HepG2 (cell line): ENCODE data around the gene FRK. TPM values are rescaled to one million over a fixed set of nuclear protein-coding genes. Genes with fewer than 3 reads are reported as not detected.

ENCODE experiments used
- ARHGAP35 ChIP-seq: sonication (generic); formaldehyde crosslinking; IDR thresholded peaks from 2 replicates; pipeline ENCODE4 v1.9.0; 2022; ENCODE audit warnings: mild to moderate bottlenecking, inconsistent platforms, moderate library complexity, missing genetic modification reagents, borderline replicate concordance
- ASH2L ChIP-seq: fragments of 300-600, 200-600 bp; sonication (generic); IDR thresholded peaks from 2 replicates; pipeline ENCODE4 v1.7.0; 2017; ENCODE audit warnings: low read depth, mild to moderate bottlenecking, moderate library complexity, mixed read lengths, low read length; ENCODE audit not compliant: insufficient read length
- CC2D1A ChIP-seq: sonication (generic); formaldehyde crosslinking; IDR thresholded peaks from 2 replicates; pipeline ENCODE4 v1.8.1; 2023; ENCODE audit warnings: mild to moderate bottlenecking, missing genetic modification reagents
- CENPX ChIP-seq: sonication (generic); formaldehyde crosslinking; IDR thresholded peaks from 2 replicates; pipeline ENCODE4 v1.9.0; 2021; ENCODE audit warnings: mild to moderate bottlenecking, missing genetic modification reagents, moderate library complexity
- CHD4 ChIP-seq: fragments of 200-600 bp; sonication (generic); IDR thresholded peaks from 2 replicates; pipeline ENCODE4 v1.7.0; 2017; ENCODE audit warnings: mild to moderate bottlenecking, low read length, borderline replicate concordance
- DPF2 ChIP-seq: sonication (generic); formaldehyde crosslinking; IDR thresholded peaks from 2 replicates; pipeline ENCODE4 v1.4.0; 2020; ENCODE audit warnings: mild to moderate bottlenecking, low read depth, missing genetic modification reagents, borderline replicate concordance
- HNRNPL ChIP-seq: fragments of 200-400 bp; formaldehyde crosslinking; IDR thresholded peaks from 2 replicates; pipeline ENCODE4 v1.6.1; 2017; ENCODE audit warnings: mild to moderate bottlenecking, low read depth, low read length
- JARID2 ChIP-seq: sonication (generic); formaldehyde crosslinking; IDR thresholded peaks from 2 replicates; pipeline ENCODE4 v1.8.1; 2023; ENCODE audit warnings: missing genetic modification reagents, inconsistent platforms; ENCODE audit not compliant: insufficient replicate concordance
- KDM5B ChIP-seq: sonication (generic); formaldehyde crosslinking; IDR thresholded peaks from 2 replicates; pipeline ENCODE4 v1.4.0; 2020; ENCODE audit warnings: missing genetic modification reagents, mild to moderate bottlenecking, borderline replicate concordance
- KMT2B ChIP-seq: IDR thresholded peaks from 2 replicates; pipeline ENCODE4 v1.6.1; 2016; ENCODE audit warnings: missing genetic modification reagents, missing compliant biosample characterization
- NCOR1 ChIP-seq: fragments of 200-600 bp; sonication (generic); IDR thresholded peaks from 2 replicates; pipeline ENCODE4 v1.7.0; 2017; ENCODE audit warnings: antibody characterized with exemption, low read length, borderline replicate concordance
- NFE2L1 ChIP-seq: sonication (generic); formaldehyde crosslinking; IDR thresholded peaks from 2 replicates; pipeline ENCODE4 v1.4.0; 2020; ENCODE audit warnings: missing genetic modification reagents, mild to moderate bottlenecking, borderline replicate concordance
- NPAS2 ChIP-seq: sonication (generic); formaldehyde crosslinking; IDR thresholded peaks from 2 replicates; pipeline ENCODE4 v1.8.0; 2022; ENCODE audit warnings: mild to moderate bottlenecking, missing genetic modification reagents, borderline replicate concordance
- PHB2 ChIP-seq: fragments of 450-650 bp; IDR thresholded peaks from 2 replicates; pipeline ENCODE4 v1.6.1; 2018; ENCODE audit not compliant: partially characterized antibody
- SOX6 ChIP-seq, 2 experiments: fragments of 450-650 bp in 1 of 2; sonication (generic) in 1 of 2; formaldehyde crosslinking in 1 of 2; IDR thresholded peaks; 2 replicates each; pipeline versions ENCODE4 v1.4.0 to v1.6.1; 2017 to 2020; ENCODE audit warnings: antibody characterized with exemption in 1 of 2, mild to moderate bottlenecking in 1 of 2, missing genetic modification reagents in 1 of 2
- ZNF224 ChIP-seq: sonication (generic); formaldehyde crosslinking; IDR thresholded peaks from 2 replicates; pipeline ENCODE4 v1.5.0; 2020; ENCODE audit warnings: mild to moderate bottlenecking, missing genetic modification reagents
- ZNF24 ChIP-seq: fragments of 450-650 bp; IDR thresholded peaks from 2 replicates; pipeline ENCODE4 v1.6.1; 2017; ENCODE audit warnings: antibody characterized with exemption, mild to moderate bottlenecking
- ZNF329 ChIP-seq: sonication (generic); formaldehyde crosslinking; IDR thresholded peaks from 2 replicates; pipeline ENCODE4 v1.9.0; 2021; ENCODE audit warnings: low read depth, mild to moderate bottlenecking, missing genetic modification reagents
- ZNF333 ChIP-seq: sonication (generic); formaldehyde crosslinking; IDR thresholded peaks from 2 replicates; pipeline ENCODE4 v1.4.0; 2020; ENCODE audit warnings: mild to moderate bottlenecking, missing genetic modification reagents, borderline replicate concordance
- ZNF337 ChIP-seq: sonication (generic); formaldehyde crosslinking; IDR thresholded peaks from 2 replicates; pipeline ENCODE4 v1.5.1; 2020; ENCODE audit warnings: missing genetic modification reagents, low read depth, mild to moderate bottlenecking, borderline replicate concordance
- ZNF713 ChIP-seq: sonication (generic); formaldehyde crosslinking; IDR thresholded peaks from 2 replicates; pipeline ENCODE4 v1.4.0; 2020; ENCODE audit warnings: mild to moderate bottlenecking, missing genetic modification reagents
- ZNF75D ChIP-seq: sonication (generic); formaldehyde crosslinking; IDR thresholded peaks from 2 replicates; pipeline ENCODE4 v1.8.1; 2023; ENCODE audit warnings: missing genetic modification reagents, mild to moderate bottlenecking, borderline replicate concordance
- ZSCAN30 ChIP-seq: sonication (generic); formaldehyde crosslinking; IDR thresholded peaks from 2 replicates; pipeline ENCODE4 v1.5.0; 2020; ENCODE audit warnings: mild to moderate bottlenecking, missing genetic modification reagents
- polyA plus RNA-seq, 8 experiments: library from polyadenylated mRNA; depleted of rRNA in 3 of 8; stranded (reverse) in 7 of 8; unstranded in 1 of 8; fragments of >200 nt; fragmentation: Illumina TruSeq in 4 of 8; extraction: Trizol in 4 of 8; gene quantifications; 2 replicates each; pipeline versions ENCODE4 v1.2.1 to v1.2.3, GENCODE V29; 2011 to 2016; ENCODE audit warnings: low read depth in 4 of 8, missing spikeins in 1 of 8, mixed read lengths in 1 of 8; ENCODE audit not compliant: insufficient read depth in 1 of 8
- total RNA-seq, 5 experiments: library from RNA; depleted of rRNA; stranded (reverse); fragments of >200 nt; fragmentation: Illumina TruSeq; extraction: Trizol; gene quantifications; 2 replicates each; pipeline ENCODE4 v1.2.3, GENCODE V29; 2016; ENCODE audit warnings: low read depth in 1 of 5
- TF ChIP-seq, protein P1 (sequence below): sonication (generic); formaldehyde crosslinking; conservative IDR thresholded peaks from 2 replicates; pipeline ENCODE4 v1.4.0; 2020; ENCODE audit warnings: missing genetic modification reagents
- TF ChIP-seq, protein P2 (sequence below): sonication (generic); formaldehyde crosslinking; IDR thresholded peaks from 2 replicates; pipeline ENCODE4 v1.8.0; 2023; ENCODE audit warnings: mild to moderate bottlenecking, missing genetic modification reagents
- TF ChIP-seq, protein P3 (sequence below): sonication (generic); formaldehyde crosslinking; IDR thresholded peaks from 2 replicates; pipeline ENCODE4 v1.5.0; 2020; ENCODE audit warnings: mild to moderate bottlenecking, low read depth, missing genetic modification reagents, borderline replicate concordance

The FRK gene
- total and polyA plus RNA-seq, 2 of the 13 experiments (the other 11 are each of a cell fraction or from before 2014, with no cell fraction given): 1.3 to 2.9 TPM

GRCh38 chr6:116100419-116101301 lies 40.0 kb upstream of the FRK start, which contains the start of gene NT5DC1 (continued):
- TF ChIP-seq HNRNPL: peak; percentile 61; the same call in 1 of the 2 replicates
- peak; percentile 96 for TF ChIP-seq ASH2L
- TF ChIP-seq CC2D1A (CRISPR knock-in tag): no peak
- no peak for TF ChIP-seq CHD4
- no peak for TF ChIP-seq NPAS2
- no peak for TF ChIP-seq JARID2
- TF ChIP-seq NCOR1: no peak; the same call in 1 of the 2 replicates
- TF ChIP-seq, protein P1, sequence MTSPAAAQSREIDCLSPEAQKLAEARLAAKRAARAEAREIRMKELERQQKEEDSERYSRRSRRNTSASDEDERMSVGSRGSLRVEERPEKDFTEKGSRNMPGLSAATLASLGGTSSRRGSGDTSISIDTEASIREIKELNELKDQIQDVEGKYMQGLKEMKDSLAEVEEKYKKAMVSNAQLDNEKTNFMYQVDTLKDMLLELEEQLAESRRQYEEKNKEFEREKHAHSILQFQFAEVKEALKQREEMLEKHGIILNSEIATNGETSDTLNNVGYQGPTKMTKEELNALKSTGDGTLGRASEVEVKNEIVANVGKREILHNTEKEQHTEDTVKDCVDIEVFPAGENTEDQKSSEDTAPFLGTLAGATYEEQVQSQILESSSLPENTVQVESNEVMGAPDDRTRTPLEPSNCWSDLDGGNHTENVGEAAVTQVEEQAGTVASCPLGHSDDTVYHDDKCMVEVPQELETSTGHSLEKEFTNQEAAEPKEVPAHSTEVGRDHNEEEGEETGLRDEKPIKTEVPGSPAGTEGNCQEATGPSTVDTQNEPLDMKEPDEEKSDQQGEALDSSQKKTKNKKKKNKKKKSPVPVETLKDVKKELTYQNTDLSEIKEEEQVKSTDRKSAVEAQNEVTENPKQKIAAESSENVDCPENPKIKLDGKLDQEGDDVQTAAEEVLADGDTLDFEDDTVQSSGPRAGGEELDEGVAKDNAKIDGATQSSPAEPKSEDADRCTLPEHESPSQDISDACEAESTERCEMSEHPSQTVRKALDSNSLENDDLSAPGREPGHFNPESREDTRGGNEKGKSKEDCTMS (CRISPR knock-in tag): no peak
- TF ChIP-seq SOX6 (IDR thresholded peaks at IDR 0.05): no peak
- TF ChIP-seq SOX6 (CRISPR knock-in tag; IDR thresholded peaks at IDR 0.05): peak; percentile 82
- no peak for TF ChIP-seq ZNF713 (CRISPR knock-in tag)
- peak; percentile 77; the same call in 1 of the 2 replicates for TF ChIP-seq ZNF329 (CRISPR knock-in tag)
- peak; percentile 93 for TF ChIP-seq KMT2B (CRISPR knock-in tag)
- peak; percentile 95; the same call in 1 of the 2 replicates for TF ChIP-seq ZNF337 (CRISPR knock-in tag)
- TF ChIP-seq ZNF75D: no peak
- TF ChIP-seq ZNF224: no peak
- no peak for TF ChIP-seq DPF2 (CRISPR knock-in tag)
- TF ChIP-seq, protein P2, sequence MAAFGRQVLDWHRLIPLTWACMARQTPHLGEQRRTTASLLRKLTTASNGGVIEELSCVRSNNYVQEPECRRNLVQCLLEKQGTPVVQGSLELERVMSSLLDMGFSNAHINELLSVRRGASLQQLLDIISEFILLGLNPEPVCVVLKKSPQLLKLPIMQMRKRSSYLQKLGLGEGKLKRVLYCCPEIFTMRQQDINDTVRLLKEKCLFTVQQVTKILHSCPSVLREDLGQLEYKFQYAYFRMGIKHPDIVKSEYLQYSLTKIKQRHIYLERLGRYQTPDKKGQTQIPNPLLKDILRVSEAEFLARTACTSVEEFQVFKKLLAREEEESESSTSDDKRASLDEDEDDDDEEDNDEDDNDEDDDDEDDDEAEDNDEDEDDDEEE (CRISPR knock-in tag): peak; percentile 98
- no peak for TF ChIP-seq NFE2L1 (CRISPR knock-in tag)
- TF ChIP-seq ZNF24: no peak
- peak; percentile 99 for TF ChIP-seq KDM5B (CRISPR knock-in tag)
- peak; percentile 84; the same call in 1 of the 2 replicates for TF ChIP-seq ARHGAP35
- TF ChIP-seq ZSCAN30: peak; percentile 91
- TF ChIP-seq PHB2: no peak
- TF ChIP-seq CENPX (CRISPR knock-in tag): no peak
- TF ChIP-seq ZNF333 (CRISPR knock-in tag): peak; percentile 96; the same call in 1 of the 2 replicates
- TF ChIP-seq, protein P3, sequence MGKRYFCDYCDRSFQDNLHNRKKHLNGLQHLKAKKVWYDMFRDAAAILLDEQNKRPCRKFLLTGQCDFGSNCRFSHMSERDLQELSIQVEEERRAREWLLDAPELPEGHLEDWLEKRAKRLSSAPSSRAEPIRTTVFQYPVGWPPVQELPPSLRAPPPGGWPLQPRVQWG: no peak
